ENCODE data around the gene SLC41A2.

DNA sequence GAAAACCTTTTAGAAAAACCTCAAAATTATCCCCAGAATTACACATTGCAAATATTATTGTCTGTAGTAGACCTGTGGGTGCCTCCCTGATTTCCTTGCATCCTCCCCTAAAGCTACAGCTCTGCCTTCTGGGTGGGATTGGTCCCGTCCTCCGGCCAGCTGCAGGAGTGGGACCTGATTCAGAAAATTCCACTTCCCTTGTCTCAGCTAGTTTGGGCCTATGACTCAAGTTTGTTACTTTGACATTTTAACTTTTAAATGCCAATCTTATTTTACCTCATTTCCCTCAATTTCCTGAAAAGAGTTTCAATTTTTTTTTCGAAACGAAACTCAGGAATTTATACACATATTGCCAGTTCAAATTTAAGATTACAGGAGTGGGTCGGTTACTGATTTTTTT, 13.2 kb upstream of the SLC41A2 start:
- TF ChIP-seq CTCF (IDR thresholded peaks at IDR 0.05; ENCODE audit: insufficient read depth, low read length, poor library complexity, severe bottlenecking): no peak
- no peak for TF ChIP-seq EZH2phosphoT487 (conservative IDR thresholded peaks at IDR 0.05; ENCODE audit: low read length)

All from SU-DHL-6 (cell line).